Liver (tissue), 9 donors: ENCODE measurements around the gene MAMSTR. TPM values are rescaled to one million over a fixed set of nuclear protein-coding genes. Genes with fewer than 3 reads are reported as not detected.
"Not testable (repeated sequence)": the region's sequence is repeated elsewhere in the genome, so short reads cannot be mapped to it uniquely, and the experiment has no call there.

ENCODE experiments used
- DNase-seq: peaks from one replicate; pipeline ENCODE4 v3.0.0-alpha.2; 2017; ENCODE audit warnings: low spot score
- H3K27ac ChIP-seq, 2 donors: one replicate each; pipeline ENCODE4 v1.7.0; 2013; ENCODE audit warnings: inconsistent platforms in 2 of 2, low read length in 2 of 2, control low read depth in 1 of 2, low read depth in 1 of 2, mild to moderate bottlenecking in 1 of 2
- H3K27me3 ChIP-seq, 4 donors: one replicate each; pipeline versions ENCODE4 v1.6.1 to v1.7.0; 2013; ENCODE audit warnings: low read length in 3 of 4, inconsistent platforms in 1 of 4, mild to moderate bottlenecking in 1 of 4, moderate library complexity in 1 of 4; ENCODE audit not compliant: control insufficient read depth in 4 of 4, insufficient read depth in 4 of 4
- H3K36me3 ChIP-seq, 4 donors: one replicate each; pipeline versions ENCODE4 v1.6.1 to v1.7.0; 2013; ENCODE audit warnings: low read length in 3 of 4, mild to moderate bottlenecking in 3 of 4, low read depth in 1 of 4, moderate library complexity in 1 of 4; ENCODE audit not compliant: control insufficient read depth in 4 of 4, insufficient read depth in 3 of 4
- H3K4me1 ChIP-seq, 4 donors: one replicate each; pipeline versions ENCODE4 v1.6.1 to v1.7.0; 2013; ENCODE audit warnings: low read length in 3 of 4, mild to moderate bottlenecking in 3 of 4, moderate library complexity in 1 of 4; ENCODE audit not compliant: control insufficient read depth in 4 of 4, insufficient read depth in 4 of 4
- H3K4me3 ChIP-seq, 3 donors: one replicate each; pipeline versions ENCODE4 v1.6.1 to v1.7.0; 2013; ENCODE audit warnings: low read length in 3 of 3, control low read depth in 1 of 3, low read depth in 1 of 3, mild to moderate bottlenecking in 1 of 3
- H3K9ac ChIP-seq, 2 donors: one replicate each; pipeline ENCODE4 v1.7.0; 2013; ENCODE audit warnings: low read length in 2 of 2, mild to moderate bottlenecking in 2 of 2, moderate library complexity in 2 of 2, control low read depth in 1 of 2, low read depth in 1 of 2
- H3K9me3 ChIP-seq, 4 donors: one replicate each; pipeline versions ENCODE4 v1.6.1 to v1.7.0; 2013; ENCODE audit warnings: low read length in 3 of 4; ENCODE audit not compliant: control insufficient read depth in 4 of 4
- ATF3 ChIP-seq: IDR thresholded peaks from 2 replicates; pipeline ENCODE4 v1.6.1; 2016; ENCODE audit warnings: antibody characterized with exemption
- CTCF ChIP-seq: fragments of 150-350 bp; IDR thresholded peaks from 2 replicates; pipeline ENCODE4 v1.5.1; 2017; ENCODE audit warnings: improper control_type of control experiment, low read depth, low read length; ENCODE audit not compliant: missing input control
- EGR1 ChIP-seq, 2 donors: IDR thresholded peaks; 2 replicates each; pipeline ENCODE4 v1.6.1; 2016 to 2018; ENCODE audit warnings: antibody characterized with exemption in 2 of 2, low read depth in 2 of 2
- FOXA1 ChIP-seq: IDR thresholded peaks from 2 replicates; pipeline ENCODE4 v1.6.1; 2016; ENCODE audit warnings: antibody characterized with exemption
- FOXA2 ChIP-seq: IDR thresholded peaks from 2 replicates; pipeline ENCODE4 v1.6.1; 2016; ENCODE audit warnings: antibody characterized with exemption
- GABPA ChIP-seq, 2 donors: IDR thresholded peaks in 1 of 2; conservative IDR thresholded peaks in 1 of 2; 2 replicates each; pipeline ENCODE4 v1.6.1; 2016; ENCODE audit warnings: antibody characterized with exemption in 2 of 2, mild to moderate bottlenecking in 1 of 2, moderate library complexity in 1 of 2
- HNF4A ChIP-seq, 2 donors: conservative IDR thresholded peaks; 2 replicates each; pipeline ENCODE4 v1.6.1; 2016; ENCODE audit warnings: antibody characterized with exemption in 2 of 2, mild to moderate bottlenecking in 2 of 2
- HNF4G ChIP-seq: IDR thresholded peaks from 2 replicates; pipeline ENCODE4 v1.6.1; 2016; ENCODE audit warnings: antibody characterized with exemption
- JUND ChIP-seq, 2 donors: IDR thresholded peaks; 2 replicates each; pipeline ENCODE4 v1.6.1; 2016; ENCODE audit warnings: antibody characterized with exemption in 2 of 2
- MAX ChIP-seq: IDR thresholded peaks from 2 replicates; pipeline ENCODE4 v1.6.1; 2016; ENCODE audit warnings: antibody characterized with exemption
- NR2F2 ChIP-seq: IDR thresholded peaks from 2 replicates; pipeline ENCODE4 v1.6.1; 2016; ENCODE audit warnings: antibody characterized with exemption
- RAD21 ChIP-seq, 2 donors: IDR thresholded peaks; 2 replicates each; pipeline ENCODE4 v1.6.1; 2016; ENCODE audit warnings: antibody characterized with exemption in 2 of 2, mild to moderate bottlenecking in 2 of 2
- REST ChIP-seq: IDR thresholded peaks from 2 replicates; pipeline ENCODE4 v1.6.1; 2016; ENCODE audit warnings: antibody characterized with exemption, mild to moderate bottlenecking
- RXRA ChIP-seq, 2 donors: IDR thresholded peaks; 2 replicates each; pipeline ENCODE4 v1.6.1; 2017 to 2018; ENCODE audit warnings: antibody characterized with exemption in 2 of 2, mild to moderate bottlenecking in 1 of 2
- TAF1 ChIP-seq: conservative IDR thresholded peaks from 2 replicates; pipeline ENCODE4 v1.6.1; 2016; ENCODE audit warnings: antibody characterized with exemption, mild to moderate bottlenecking
- YY1 ChIP-seq: IDR thresholded peaks from 2 replicates; pipeline ENCODE4 v1.6.1; 2016; ENCODE audit warnings: antibody characterized with exemption, mild to moderate bottlenecking
- WGBS: extraction: QIAGEN DNeasy Blood & Tissue Kit; methylation state at CpG from one replicate; pipeline ENCODE4 v1.1.7; 2013; 5-methylcytosine and 5-hydroxymethylcytosine counted together
- polyA plus RNA-seq, 2 donors: library from polyadenylated mRNA; stranded (reverse) in 1 of 2; unstranded in 1 of 2; fragments of 200-250 nt in 1 of 2; fragments of >200 nt in 1 of 2; fragmentation: Nextera tagmentation in 1 of 2; extraction: Ambion mirVana in 1 of 2; gene quantifications; one replicate each; pipeline versions ENCODE4 v1.2.1 to v1.2.3, GENCODE V29; 2013 to 2015
- total RNA-seq, 2 donors: library from RNA; depleted of rRNA; stranded (reverse); fragments of >200 nt; gene quantifications; one replicate each; pipeline ENCODE4 v1.2.3, GENCODE V29; 2014
- donor health status: healthy.
- donor health status: healthy.
- donor health status: healthy.
- donor health status: healthy.
- donor health status: healthy.

The MAMSTR gene
- total and polyA plus RNA-seq, 4 donors = 0.07 to 0.31 (median 0.09) TPM

- Histone ChIP-seq H3K27me3 (no peaks in the 10 kb centered on the region), H3K36me3 (no peaks in the 10 kb centered on the region), H3K4me1 (peaks cover 0 to 12% (median 7%) of the 10 kb centered on the region in 4 donors), H3K27ac (no peak overlapping the region), H3K9me3 (no peaks in the 10 kb centered on the region), H3K9ac (no peak overlapping the region), H3K4me3 (no peak overlapping the region)
- whole genome bisulfite sequencing = 41% methylated on average over 12 of the region's 12 CpGs
- TF ChIP-seq EGR1 (IDR thresholded peaks at IDR 0.05; ENCODE audit: low read depth in 2 of 2) (no peak), GABPA (IDR thresholded peaks at IDR 0.05 in 1 of 2, conservative IDR thresholded peaks at IDR 0.05 in 1 of 2) (no peak), JUND (IDR thresholded peaks at IDR 0.05) (no peak), RAD21 (IDR thresholded peaks at IDR 0.05) (no peak)
- no peak for DNase-seq
Observed at GRCh38 chr19:48720251-48720612, 707 bp upstream of the MAMSTR start.

GRCh38 chr19:48718711-48719231, 754 bp downstream of the MAMSTR start:
- DNase-seq = no peak
- no peak overlapping the region for H3K4me3 ChIP-seq

GRCh38 chr19:48718106-48718505, 1.4 kb downstream of the MAMSTR start:
- WGBS = 95% methylated on average over 13 of the region's 13 CpGs
- H3K4me1 ChIP-seq = peaks cover 0 to 27% (median 18%) of the 10 kb centered on the region in 4 donors
- H3K9ac ChIP-seq = not testable (repeated sequence)

More at GRCh38 chr19:48718711-48719231, 754 bp downstream of the MAMSTR start:
- Histone ChIP-seq H3K9me3 (no peaks in the 10 kb centered on the region), H3K27me3 (no peaks in the 10 kb centered on the region), H3K36me3 (no peaks in the 10 kb centered on the region), H3K27ac (no peak overlapping the region), H3K9ac (no peak overlapping the region), H3K4me1 (peaks cover 0 to 20% (median 13%) of the 10 kb centered on the region in 4 donors)
- TF ChIP-seq RXRA (IDR thresholded peaks at IDR 0.05) (no peak), NR2F2 (peak; percentile 82), HNF4G (no peak), GABPA (IDR thresholded peaks at IDR 0.05 in 1 of 2, conservative IDR thresholded peaks at IDR 0.05 in 1 of 2) (no peak), JUND (IDR thresholded peaks at IDR 0.05) (no peak), HNF4A (conservative IDR thresholded peaks at IDR 0.05) (no peak)
- WGBS = 68% methylated on average over 15 of the region's 15 CpGs

GRCh38 chr19:48716562-48717291, 2.8 kb downstream of the MAMSTR start:
- DNase-seq = peak; percentile 43
- H3K4me3 ChIP-seq = no peak overlapping the region
- H3K4me1 ChIP-seq = peaks cover 0 to 32% (median 22%) of the 10 kb centered on the region in 4 donors
- peak overlapping the region; percentile 24 to 35 for H3K27ac ChIP-seq
- no peaks in the 10 kb centered on the region for H3K27me3 ChIP-seq
- 41% methylated on average over 24 of the region's 24 CpGs for WGBS
- no peaks in the 10 kb centered on the region for H3K36me3 ChIP-seq
- H3K9ac ChIP-seq = no peak overlapping the region
- no peaks in the 10 kb centered on the region for H3K9me3 ChIP-seq
- TF ChIP-seq ATF3 (no peak), HNF4G (no peak), JUND (IDR thresholded peaks at IDR 0.05) (no peak), CTCF (no peak), GABPA (IDR thresholded peaks at IDR 0.05 in 1 of 2, conservative IDR thresholded peaks at IDR 0.05 in 1 of 2) (no peak), TAF1 (no peak), FOXA1 (no peak), EGR1 (IDR thresholded peaks at IDR 0.05; ENCODE audit: low read depth in 2 of 2) (no peak), YY1 (no peak), RAD21 (IDR thresholded peaks at IDR 0.05) (no peak), RXRA (IDR thresholded peaks at IDR 0.05) (no peak), MAX (no peak), FOXA2 (no peak), HNF4A (conservative IDR thresholded peaks at IDR 0.05) (no peak), REST (no peak)

More at GRCh38 chr19:48718106-48718505, 1.4 kb downstream of the MAMSTR start:
- H3K27ac ChIP-seq, H3K4me3 ChIP-seq, DNase-seq, H3K9me3 ChIP-seq, H3K36me3 ChIP-seq, H3K27me3 ChIP-seq: not testable (repeated sequence)
